Pancreas (tissue), 10 donors: ENCODE results near the gene PLAGL1. TPM values are rescaled to one million over a fixed set of nuclear protein-coding genes. Genes with fewer than 3 reads are reported as not detected.

ENCODE experiments used
- ATAC-seq, 4 donors: fragments of 200-7000 bp; cut with Tn5 transposase; one replicate each; pipeline versions ENCODE4 v1.8.0 to v1.9.1; 2020; ENCODE audit warnings: mild to moderate bottlenecking in 4 of 4, moderate library complexity in 4 of 4
- DNase-seq, 6 donors: peaks; one replicate each; pipeline ENCODE4 v3.0.0-alpha.2; 2020
- FAIRE-seq: peaks from 2 replicates; lab custom pipeline; 2012; peaks lifted over from hg19 to GRCh38; lab: Jason Lieb, UNC
- H3K27ac ChIP-seq, 4 donors: fragments of 200-600 bp; sonication (generic); 1 replicate in 3 of 4; 2 replicates in 1 of 4; pipeline versions ENCODE4 v1.5.0 to v1.8.0; 2020
- H3K27me3 ChIP-seq, 4 donors: fragments of 200-600 bp; one replicate each; pipeline ENCODE4 v1.8.0; 2021
- H3K36me3 ChIP-seq, 3 donors: fragments of 200-600 bp; sonication (generic) in 1 of 3; one replicate each; pipeline versions ENCODE4 v1.5.0 to v1.8.0; 2020 to 2021
- H3K4me1 ChIP-seq, 3 donors: fragments of 200-600 bp; one replicate each; pipeline ENCODE4 v1.8.0; 2021
- H3K4me3 ChIP-seq, 4 donors: fragments of 200-600 bp; sonication (generic) in 2 of 4; one replicate each; pipeline versions ENCODE4 v1.5.0 to v1.8.0; 2020 to 2021
- H3K9me3 ChIP-seq, 4 donors: fragments of 200-600 bp; one replicate each; pipeline ENCODE4 v1.8.0; 2021
- CTCF ChIP-seq, 4 donors: fragments of 200-600 bp; sonication (generic) in 3 of 4; IDR thresholded peaks; one replicate each; pipeline versions ENCODE4 v1.5.0 to v1.8.0; 2021; ENCODE audit warnings: antibody characterized with exemption in 4 of 4
- WGBS, 2 donors: extraction: QIAGEN DNeasy Blood & Tissue Kit; methylation state at CpG; one replicate each; pipeline ENCODE4 v1.1.7; 2013; 5-methylcytosine and 5-hydroxymethylcytosine counted together
- intact Hi-C, 3 donors: fragments of 100-400 bp; cut with DNase I; formaldehyde crosslinking; loops; one replicate each; pipeline versions ENCODE4 v1.11.1 to v1.14.2; 2022
- polyA plus RNA-seq, 2 donors: library from polyadenylated mRNA; stranded (reverse); fragments of 200-250 nt; gene quantifications; one replicate each; pipeline ENCODE4 v1.2.3, GENCODE V29; 2013
- total RNA-seq, 6 donors: library from RNA; stranded (reverse); fragmentation: NEBNext Ultra II Directional in 4 of 6; extraction: Animal tissue kit (Norgen Biotek cat#: 25700) in 4 of 6; gene quantifications; one replicate each; pipeline versions ENCODE4 v1.2.1 to v1.2.4, GENCODE V29; 2021 to 2023
- donor health status: healthy with polysubstance abuse.
- donor health status: DM: no; HTN: no; CAD: no; lungs with moderate emphysema.
- donor health status: DM: no; HTN: no; CAD: no.
- donor health status: control.
- donor health status: control.
- donor health status: Bipolar disorder and iron deficiency.
- donor health status: DM: yes; HTN: yes; CAD: no.
- donor health status: DM: no; HTN: no; CAD: no.
- donor health status: DM: no; HTN: no; CAD: no.
- donor health status: DM: yes; HTN: yes; CAD: no.

PLAGL1 gene
- total and polyA plus RNA-seq, 8 donors = 12.5 to 31.6 (median 15.8) TPM

- Histone ChIP-seq H3K36me3 (no peaks in the 10 kb centered on the region), H3K27me3 (no peaks in the 10 kb centered on the region), H3K27ac (no peak overlapping the region), H3K4me1 (peaks cover 0 to 7% (median 5%) of the 10 kb centered on the region in 3 donors), H3K9me3 (no peaks in the 10 kb centered on the region), H3K4me3 (no peak overlapping the region)
- FAIRE-seq = no peak
- no peak for DNase-seq
- WGBS, 2 donors = 72 to 76% methylated on average over 5 of the region's 5 CpGs
- intact Hi-C loops = no loop called here
- ATAC-seq = peak in 1 of 4 donors; percentile 22
- TF ChIP-seq CTCF (IDR thresholded peaks at IDR 0.05) = no peak
Observed at GRCh38 chr6:143967706-143968376, 40.2 kb downstream of the PLAGL1 start.

- ATAC-seq (no peak), DNase-seq (no peak), FAIRE-seq (no peak)
- TF ChIP-seq CTCF (IDR thresholded peaks at IDR 0.05) = no peak
- no peaks in the 10 kb centered on the region for H3K27me3 ChIP-seq
- intact Hi-C loops = no loop called here
- H3K27ac ChIP-seq = no peak overlapping the region
- H3K36me3 ChIP-seq = no peaks in the 10 kb centered on the region
- WGBS, 2 donors = 87 to 98% methylated on average over 1 of the region's 1 CpG
- peaks cover 0 to 4% (median 0%) of the 10 kb centered on the region in 3 donors for H3K4me1 ChIP-seq
- no peak overlapping the region for H3K4me3 ChIP-seq
- no peaks in the 10 kb centered on the region for H3K9me3 ChIP-seq
Observed at GRCh38 chr6:143966312-143966711, 41.7 kb downstream of the PLAGL1 start.

- Histone ChIP-seq H3K4me3 (no peak overlapping the region), H3K27ac (no peak overlapping the region), H3K9me3 (no peaks in the 10 kb centered on the region), H3K36me3 (no peaks in the 10 kb centered on the region), H3K4me1 (peaks cover 0 to 4% (median 0%) of the 10 kb centered on the region in 3 donors), H3K27me3 (no peaks in the 10 kb centered on the region)
- WGBS, 2 donors = 75 to 77% methylated on average over 6 of the region's 6 CpGs
- TF ChIP-seq CTCF (IDR thresholded peaks at IDR 0.05) = no peak
- FAIRE-seq (no peak), ATAC-seq (peak in 2 of 4 donors; percentile 57 to 69), DNase-seq (no peak)
- intact Hi-C loops = no loop called here
Observed at GRCh38 chr6:143965503-143966171, 42.4 kb downstream of the PLAGL1 start.

GRCh38 chr6:143964674-143965081 lies 43.4 kb downstream of the PLAGL1 start:
- Histone ChIP-seq H3K27me3 (no peaks in the 10 kb centered on the region), H3K36me3 (no peaks in the 10 kb centered on the region), H3K27ac (no peak overlapping the region), H3K9me3 (no peaks in the 10 kb centered on the region), H3K4me1 (peaks cover 0 to 4% (median 0%) of the 10 kb centered on the region in 3 donors), H3K4me3 (no peak overlapping the region)
- no peak for TF ChIP-seq CTCF (IDR thresholded peaks at IDR 0.05)
- no peak for DNase-seq
- no peak for FAIRE-seq
- ATAC-seq = no peak
- intact Hi-C loops = no loop called here
- WGBS, 2 donors = 60 to 62% methylated on average over 6 of the region's 6 CpGs
